Measurements from ENCODE around the gene DNM3. TPM values are rescaled to one million over a fixed set of nuclear protein-coding genes. Genes with fewer than 3 reads are reported as not detected.

The DNM3 gene
- total RNA-seq, 1 donor from 2014 or later = 2.7 TPM

DNA sequence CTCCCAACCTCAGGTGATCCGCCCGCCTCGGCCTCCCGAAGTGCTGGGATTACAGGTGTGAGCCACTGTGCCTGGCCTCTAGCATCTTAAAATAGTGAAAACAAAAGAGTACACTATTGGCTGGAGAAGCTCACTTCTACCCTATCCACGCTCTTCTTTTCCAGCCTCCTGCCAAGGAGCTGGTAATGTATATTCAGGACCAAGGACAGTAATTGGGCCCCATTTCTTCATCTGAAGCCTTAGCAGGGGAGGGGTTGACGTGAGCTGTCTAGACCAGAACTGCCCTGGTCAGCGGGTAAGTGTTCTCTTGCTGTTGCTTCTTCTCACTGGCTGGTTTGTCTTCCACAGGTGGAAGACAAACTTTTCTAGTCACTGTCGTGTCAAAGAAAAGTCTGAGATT, 70.2 kb downstream of the DNM3 start:
- TF ChIP-seq, protein P1, sequence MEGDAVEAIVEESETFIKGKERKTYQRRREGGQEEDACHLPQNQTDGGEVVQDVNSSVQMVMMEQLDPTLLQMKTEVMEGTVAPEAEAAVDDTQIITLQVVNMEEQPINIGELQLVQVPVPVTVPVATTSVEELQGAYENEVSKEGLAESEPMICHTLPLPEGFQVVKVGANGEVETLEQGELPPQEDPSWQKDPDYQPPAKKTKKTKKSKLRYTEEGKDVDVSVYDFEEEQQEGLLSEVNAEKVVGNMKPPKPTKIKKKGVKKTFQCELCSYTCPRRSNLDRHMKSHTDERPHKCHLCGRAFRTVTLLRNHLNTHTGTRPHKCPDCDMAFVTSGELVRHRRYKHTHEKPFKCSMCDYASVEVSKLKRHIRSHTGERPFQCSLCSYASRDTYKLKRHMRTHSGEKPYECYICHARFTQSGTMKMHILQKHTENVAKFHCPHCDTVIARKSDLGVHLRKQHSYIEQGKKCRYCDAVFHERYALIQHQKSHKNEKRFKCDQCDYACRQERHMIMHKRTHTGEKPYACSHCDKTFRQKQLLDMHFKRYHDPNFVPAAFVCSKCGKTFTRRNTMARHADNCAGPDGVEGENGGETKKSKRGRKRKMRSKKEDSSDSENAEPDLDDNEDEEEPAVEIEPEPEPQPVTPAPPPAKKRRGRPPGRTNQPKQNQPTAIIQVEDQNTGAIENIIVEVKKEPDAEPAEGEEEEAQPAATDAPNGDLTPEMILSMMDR (IDR thresholded peaks at IDR 0.05; ENCODE audit: insufficient read depth, low read length, poor library complexity, severe bottlenecking) = no peak
- no peaks in the 10 kb centered on the region for H3K36me3 ChIP-seq (ENCODE audit: control insufficient read depth, insufficient read depth, low read length)
- DNase-seq (ENCODE audit: low read depth) = no peak
- no peak overlapping the region for H3K4me3 ChIP-seq (ENCODE audit: low read depth, low read length)
- no peaks in the 10 kb centered on the region for H3K27me3 ChIP-seq (ENCODE audit: control insufficient read depth, insufficient read depth, low read length)

DNA sequence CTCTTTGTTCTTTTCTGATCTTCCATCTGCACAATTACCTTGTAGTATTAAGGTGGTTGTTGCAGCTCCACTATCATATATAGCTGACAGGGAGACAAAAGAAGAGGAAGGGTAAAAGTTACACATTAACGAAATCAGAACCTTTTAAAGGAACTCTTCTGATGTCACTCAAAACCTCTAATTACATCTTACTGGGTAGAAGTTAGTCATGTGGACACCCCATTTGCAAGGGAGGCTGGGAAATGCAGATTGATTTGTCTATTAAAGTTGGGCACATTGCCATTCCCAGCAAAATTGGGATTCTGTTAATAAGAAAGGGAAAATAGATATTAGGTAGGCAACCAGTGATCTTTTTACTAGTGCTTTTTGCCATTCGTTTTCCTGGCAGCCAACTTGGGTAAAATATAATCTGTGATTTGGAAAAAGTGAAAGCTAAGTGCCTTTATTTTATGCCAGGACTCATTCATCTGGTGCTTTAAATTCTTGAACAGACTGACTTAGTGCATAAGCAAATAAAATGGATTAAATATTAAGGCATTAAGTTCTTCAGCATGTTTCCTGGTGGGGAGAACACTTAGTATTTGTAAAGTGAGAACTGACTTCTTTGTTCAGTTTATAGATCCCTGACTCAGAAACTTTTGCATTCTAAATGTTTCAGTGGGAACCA, 71.3 kb downstream of the DNM3 start:
- TF ChIP-seq, protein P1 (IDR thresholded peaks at IDR 0.05; ENCODE audit: insufficient read depth, low read length, poor library complexity, severe bottlenecking) = no peak
- no peak overlapping the region for H3K4me3 ChIP-seq (ENCODE audit: low read depth, low read length)
- no peak for DNase-seq (ENCODE audit: low read depth)

DNA sequence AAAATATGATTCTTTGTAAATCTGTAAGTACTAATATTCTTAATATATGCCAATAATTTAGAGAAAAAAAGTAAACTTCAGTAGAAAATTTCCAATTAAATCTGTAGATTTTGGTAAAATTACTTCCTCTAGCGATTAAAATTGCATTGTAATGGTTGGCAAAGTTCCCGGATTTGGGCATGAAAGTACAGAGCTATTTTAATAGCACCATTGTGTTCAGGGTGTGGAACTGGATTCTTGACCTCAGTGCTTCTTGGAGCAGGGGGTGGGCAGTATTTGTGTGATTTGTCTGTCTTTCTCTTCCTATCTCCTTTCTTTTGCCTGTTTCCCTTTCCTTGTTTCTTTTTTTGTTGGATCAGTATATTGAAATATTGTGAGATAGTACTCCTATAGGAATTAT, 72.1 kb downstream of the DNM3 start:
- Histone ChIP-seq H3K36me3 (ENCODE audit: control insufficient read depth, insufficient read depth, low read length) (no peaks in the 10 kb centered on the region), H3K4me3 (ENCODE audit: low read depth, low read length) (no peak overlapping the region), H3K27me3 (ENCODE audit: control insufficient read depth, insufficient read depth, low read length) (no peaks in the 10 kb centered on the region)
- TF ChIP-seq, protein P1 (IDR thresholded peaks at IDR 0.05; ENCODE audit: insufficient read depth, low read length, poor library complexity, severe bottlenecking) = no peak
- no peak for DNase-seq (ENCODE audit: low read depth)

More for the DNA sequence above, 71.3 kb downstream of the DNM3 start:
- no peaks in the 10 kb centered on the region for H3K36me3 ChIP-seq (ENCODE audit: control insufficient read depth, insufficient read depth, low read length)
- H3K27me3 ChIP-seq (ENCODE audit: control insufficient read depth, insufficient read depth, low read length) = no peaks in the 10 kb centered on the region

DNA sequence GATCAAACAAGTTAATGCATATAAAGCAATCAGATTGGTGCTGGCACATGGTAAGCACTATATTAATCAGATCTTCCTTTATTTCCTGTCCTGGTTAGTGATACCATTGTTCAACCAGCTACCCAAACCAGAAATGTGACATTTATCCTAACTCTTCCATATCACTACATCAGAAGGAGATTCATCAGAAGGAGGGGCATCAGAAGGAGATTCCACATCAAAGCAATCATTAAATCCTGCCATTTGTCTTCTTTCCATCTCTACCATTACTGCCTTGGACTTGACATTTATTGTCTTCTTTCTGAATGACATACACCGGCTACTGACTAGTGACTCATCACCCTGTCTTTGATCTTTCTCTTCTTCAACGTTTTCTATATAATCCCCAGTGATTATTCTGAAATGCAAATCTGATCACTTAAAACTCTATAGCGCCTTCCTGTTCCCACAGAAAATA, 75.0 kb downstream of the DNM3 start:
- DNase-seq (ENCODE audit: low read depth) = no peak
- TF ChIP-seq, protein P1 (IDR thresholded peaks at IDR 0.05; ENCODE audit: insufficient read depth, low read length, poor library complexity, severe bottlenecking) = no peak
- Histone ChIP-seq H3K27me3 (ENCODE audit: control insufficient read depth, insufficient read depth, low read length) (no peaks in the 10 kb centered on the region), H3K4me3 (ENCODE audit: low read depth, low read length) (no peak overlapping the region), H3K36me3 (ENCODE audit: control insufficient read depth, insufficient read depth, low read length) (no peaks in the 10 kb centered on the region)

DNA sequence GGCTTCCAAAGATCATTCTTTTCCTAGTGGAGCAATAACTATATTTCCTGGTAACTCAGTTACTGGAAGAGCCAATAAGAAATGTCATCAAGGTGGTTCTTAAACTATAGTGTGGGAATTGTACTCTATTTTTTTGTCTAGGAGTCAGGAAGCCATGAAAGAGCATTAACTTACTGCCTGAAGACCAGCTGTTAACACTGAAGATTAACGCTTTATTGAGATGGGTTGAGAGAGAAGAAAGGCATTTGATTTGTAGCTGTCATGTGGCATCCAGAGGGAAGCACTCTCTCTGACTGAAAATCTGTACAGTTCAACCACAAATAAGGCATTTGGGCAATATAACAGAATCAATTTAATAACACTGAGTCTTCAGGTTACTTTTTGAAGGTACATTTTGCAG, 76.0 kb downstream of the DNM3 start:
- Histone ChIP-seq H3K4me3 (ENCODE audit: low read depth, low read length) (no peak overlapping the region), H3K36me3 (ENCODE audit: control insufficient read depth, insufficient read depth, low read length) (no peaks in the 10 kb centered on the region), H3K27me3 (ENCODE audit: control insufficient read depth, insufficient read depth, low read length) (no peaks in the 10 kb centered on the region)
- TF ChIP-seq, protein P1 (IDR thresholded peaks at IDR 0.05; ENCODE audit: insufficient read depth, low read length, poor library complexity, severe bottlenecking) = no peak
- no peak for DNase-seq (ENCODE audit: low read depth)
